ENCODE measurements around the gene S100A1.
"Not testable (repeated sequence)": the region's sequence is repeated elsewhere in the genome, so short reads cannot be mapped to it uniquely, and the experiment has no call there.

S100A1 gene

GRCh38 chr1:153587314-153587713 is 40.9 kb upstream of the S100A1 start:
- no peak for DNase-seq (ENCODE audit: low read depth)
- H3K4me3 ChIP-seq (ENCODE audit: low read depth, low read length), result no peak overlapping the region
- no peak for TF ChIP-seq CTCF (conservative IDR thresholded peaks at IDR 0.05; ENCODE audit: low read depth, low read length)

- not testable (repeated sequence) for DNase-seq (ENCODE audit: low read depth); H3K4me3 ChIP-seq (ENCODE audit: low read depth, low read length)
These were observed 40.2 kb upstream of the S100A1 start for GRCh38 chr1:153588033-153588432.

GRCh38 chr1:153588482-153588881 is 39.8 kb upstream of the S100A1 start:
- DNase-seq (ENCODE audit: low read depth), result no peak
- no peak for TF ChIP-seq CTCF (conservative IDR thresholded peaks at IDR 0.05; ENCODE audit: low read depth, low read length)
- no peak overlapping the region for H3K4me3 ChIP-seq (ENCODE audit: low read depth, low read length)

GRCh38 chr1:153592748-153593147 is 35.5 kb upstream of the S100A1 start:
- no peak overlapping the region for H3K4me3 ChIP-seq (ENCODE audit: low read depth, low read length)
- DNase-seq (ENCODE audit: low read depth), result no peak
- TF ChIP-seq CTCF (conservative IDR thresholded peaks at IDR 0.05; ENCODE audit: low read depth, low read length), result no peak

- DNase-seq (ENCODE audit: low read depth), result peak; percentile 47
- no peak for TF ChIP-seq CTCF (conservative IDR thresholded peaks at IDR 0.05; ENCODE audit: low read depth, low read length)
- no peak overlapping the region for H3K4me3 ChIP-seq (ENCODE audit: low read depth, low read length)
These were observed 31.0 kb upstream of the S100A1 start for GRCh38 chr1:153597206-153597605.

GRCh38 chr1:153598309-153599172 is 29.7 kb upstream of the S100A1 start:
- no peak for TF ChIP-seq CTCF (conservative IDR thresholded peaks at IDR 0.05; ENCODE audit: low read depth, low read length)
- H3K4me3 ChIP-seq (ENCODE audit: low read depth, low read length), result no peak overlapping the region
- peak; percentile 70 for DNase-seq (ENCODE audit: low read depth)

GRCh38 chr1:153599847-153600246 is 28.4 kb upstream of the S100A1 start:
- peak; percentile 41 for DNase-seq (ENCODE audit: low read depth)
- no peak overlapping the region for H3K4me3 ChIP-seq (ENCODE audit: low read depth, low read length)
- no peak for TF ChIP-seq CTCF (conservative IDR thresholded peaks at IDR 0.05; ENCODE audit: low read depth, low read length)

All from choroid plexus epithelial cell (primary cell).